Tracheal epithelial cell (primary cell): ENCODE data around the gene TSSK2. TPM values are rescaled to one million over a fixed set of nuclear protein-coding genes. Genes with fewer than 3 reads are reported as not detected.

Experiments
- total RNA-seq: library from RNA; depleted of rRNA; stranded (reverse); fragments of >200 nt; gene quantifications from 2 replicates; pipeline ENCODE4 v1.2.1, GENCODE V29; 2014

The TSSK2 gene
- not detected in 2 replicates for total RNA-seq

DNA sequence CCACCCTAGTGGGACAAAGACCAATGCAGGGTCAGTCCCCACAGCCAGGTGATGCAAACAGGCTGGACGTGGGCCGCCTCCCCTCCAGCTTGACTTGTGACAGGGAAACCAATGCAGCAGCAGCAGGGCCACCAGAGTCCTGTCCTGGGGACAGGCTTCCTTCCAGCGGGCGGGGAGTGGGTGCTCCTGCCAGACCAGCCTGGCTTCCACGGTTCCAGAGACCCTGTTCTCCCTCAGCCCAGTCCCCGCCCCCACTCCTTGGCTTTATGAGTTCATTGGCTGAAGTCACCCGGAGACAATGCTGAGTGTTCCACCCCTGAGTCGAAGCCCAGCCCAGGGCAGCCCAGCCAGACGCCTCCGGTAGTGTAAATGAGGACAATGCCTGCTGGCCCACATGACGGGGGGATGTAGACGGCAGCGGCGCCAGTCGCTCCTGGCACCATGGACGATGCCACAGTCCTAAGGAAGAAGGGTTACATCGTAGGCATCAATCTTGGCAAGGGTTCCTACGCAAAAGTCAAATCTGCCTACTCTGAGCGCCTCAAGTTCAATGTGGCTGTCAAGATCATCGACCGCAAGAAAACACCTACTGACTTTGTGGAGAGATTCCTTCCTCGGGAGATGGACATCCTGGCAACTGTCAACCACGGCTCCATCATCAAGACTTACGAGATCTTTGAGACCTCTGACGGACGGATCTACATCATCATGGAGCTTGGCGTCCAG is at the start of gene TSSK2:
TSS of gene TSSK2 (plus strand) at position 350 of the 726 bp plus-strand sequence. CDS start at position 442, 92 bp downstream.

DNA sequence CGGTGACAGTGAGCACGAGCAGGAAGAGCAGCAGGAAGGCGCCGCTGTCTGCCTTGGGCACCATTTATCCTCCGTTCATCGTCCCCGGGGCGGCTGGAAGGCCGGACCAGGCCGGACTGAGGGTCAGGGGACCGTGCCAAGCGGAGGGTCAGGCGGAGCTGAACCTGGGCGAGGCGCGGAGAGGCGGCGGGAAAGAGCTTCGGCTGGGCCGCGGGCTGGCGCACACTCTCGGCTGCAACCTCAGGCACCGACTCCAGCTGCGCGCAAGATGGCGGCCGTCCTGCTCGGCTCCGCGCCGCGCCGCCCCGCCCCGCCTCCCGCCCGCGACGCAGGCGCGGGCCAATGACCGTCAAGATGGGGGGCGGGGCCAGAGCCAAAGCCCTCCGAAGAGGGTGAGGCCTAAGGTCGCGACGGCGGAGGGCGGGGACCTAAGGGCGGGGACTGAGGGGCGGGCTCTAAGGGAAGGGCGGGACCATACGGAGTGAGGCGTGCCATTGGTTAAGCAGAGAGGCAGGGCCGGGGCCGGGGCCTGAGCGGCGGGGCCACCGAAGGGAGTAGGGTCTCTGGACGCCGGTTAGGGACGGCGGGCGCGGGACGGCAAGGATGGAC is 8.9 kb upstream of the TSSK2 start, which contains the start of gene DGCR2:
TSS of gene DGCR2 (minus strand) at position 270 of the 609 bp plus-strand sequence. CDS start at position 64, 206 bp downstream.

DNA sequence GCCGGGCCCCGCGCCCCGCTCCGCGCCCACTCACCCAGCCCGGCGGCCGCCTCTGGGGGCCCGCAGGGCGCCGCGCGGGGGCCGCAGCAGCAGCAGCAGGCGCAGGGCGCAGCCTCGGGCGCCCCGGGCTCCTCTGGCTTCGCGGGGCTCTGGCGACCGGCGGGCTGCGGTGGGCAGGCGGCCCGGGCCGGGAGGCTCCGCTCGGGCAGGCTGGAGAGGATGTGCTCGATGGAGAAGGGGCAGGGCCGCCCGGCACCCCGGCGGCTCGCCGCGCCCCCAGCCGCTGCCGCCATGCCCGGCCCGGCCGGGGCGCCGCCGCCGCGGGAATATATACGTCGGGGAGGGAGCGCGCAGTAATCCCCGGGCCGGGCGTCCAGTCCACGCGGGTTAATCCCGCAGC is 18.9 kb downstream of the TSSK2 start, which contains the start of gene GSC2:
TSS of gene GSC2 (minus strand) at position 302 of the 400 bp plus-strand sequence. CDS start at position 293, 9 bp downstream.

DNA sequence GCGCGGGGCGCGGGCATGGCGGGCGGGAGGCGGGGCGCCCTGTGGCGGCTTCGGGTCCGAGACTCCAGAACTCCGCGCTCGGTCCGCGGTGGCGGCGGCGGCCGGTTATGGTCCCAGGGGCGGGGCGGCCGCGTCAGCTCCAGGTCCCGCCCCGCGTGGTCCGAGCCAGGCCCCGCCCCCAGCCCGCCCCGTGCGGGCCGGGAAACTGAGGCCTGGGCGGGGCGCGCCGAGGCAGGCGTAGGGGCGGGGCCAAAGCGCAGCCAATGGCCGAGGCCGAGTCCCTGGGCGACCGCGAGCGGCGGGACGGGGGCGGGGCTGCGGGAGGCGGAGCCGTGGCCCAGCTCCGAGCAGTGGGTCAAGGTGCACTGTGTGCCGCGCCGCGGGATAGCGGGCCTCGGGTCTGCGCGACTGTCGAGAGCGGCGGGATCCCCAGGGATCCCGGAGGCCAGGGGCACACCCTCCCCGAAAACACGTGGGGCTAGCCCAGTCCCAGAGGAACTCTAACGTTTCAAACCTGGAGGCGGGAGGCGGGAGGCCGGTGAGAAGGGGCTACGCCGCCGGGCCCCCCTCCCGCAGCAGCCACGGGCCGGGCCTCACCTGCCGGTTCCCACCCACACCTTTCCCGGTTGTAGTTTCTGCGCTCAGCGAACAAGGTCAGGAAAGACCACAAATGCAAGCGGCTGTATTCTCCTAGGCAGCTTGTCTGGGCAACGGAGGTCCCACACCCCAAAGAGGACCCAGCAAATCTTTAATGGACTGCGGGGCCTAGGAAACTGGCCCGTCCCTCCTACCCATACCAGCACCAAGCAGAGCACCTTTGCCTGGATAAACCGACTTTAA is 47.8 kb downstream of the TSSK2 start, which contains the start of gene SLC25A1:
TSS of gene SLC25A1 (minus strand) at position 80 of the 840 bp plus-strand sequence. CDS start at position 17, 63 bp downstream.

Other genes with a start within 250 kb of the TSSK2 start
- gene DGCR6, start 225.0 kb upstream of the TSSK2 start, total RNA-seq, result 2.2 and 4.5 TPM in 2 replicates
- gene PRODH, start 195.0 kb upstream of the TSSK2 start, total RNA-seq, result 11.6 and 14.7 TPM in 2 replicates
- 56.1 and 72.9 TPM in 2 replicates for gene DGCR2, start 8.9 kb upstream of the TSSK2 start, total RNA-seq
- 6.6 and 11.8 TPM in 2 replicates for gene ESS2, start 13.3 kb downstream of the TSSK2 start, total RNA-seq
- gene GSC2, start 19.0 kb downstream of the TSSK2 start, total RNA-seq, result not detected in 2 replicates
- 152 TPM in 2 replicates for gene SLC25A1, start 47.4 kb downstream of the TSSK2 start, total RNA-seq
- gene CLTCL1, start 160.4 kb downstream of the TSSK2 start, total RNA-seq, result 9.6 and 23.6 TPM in 2 replicates